GM10847 (cell line): ENCODE measurements around the gene APOH.

Experiments
- POLR2A ChIP-seq: IDR thresholded peaks from 2 replicates; pipeline ENCODE4 v1.6.1; 2011; ENCODE audit not compliant: insufficient read length; ENCODE audit errors: extremely low read depth

Gene APOH

DNA sequence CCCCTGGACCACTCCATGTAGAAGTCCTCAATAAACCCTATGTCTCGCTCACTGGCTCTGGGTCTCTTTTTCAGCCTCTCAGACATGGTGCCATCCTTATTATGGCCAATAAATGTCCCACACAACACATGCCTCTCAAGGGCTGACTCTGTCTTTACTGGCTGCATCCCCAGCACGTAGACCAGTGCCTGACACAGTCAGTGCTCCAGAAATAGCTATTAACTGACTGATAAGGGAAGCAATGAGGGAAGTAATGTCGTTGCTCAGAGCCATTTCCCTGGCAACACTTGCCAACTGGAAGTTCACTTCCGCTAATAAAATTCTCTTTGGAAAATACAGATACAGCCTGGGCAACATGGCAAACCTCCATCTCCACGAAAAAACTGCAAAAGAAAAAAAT is 19.1 kb upstream of the APOH start:
- no peak for TF ChIP-seq POLR2A

- TF ChIP-seq POLR2A: no peak
Observed at GRCh38 chr17:66241839-66242238, 12.6 kb upstream of the APOH start.

- no peak for TF ChIP-seq POLR2A
Observed at GRCh38 chr17:66240630-66241029, 11.4 kb upstream of the APOH start.

GRCh38 chr17:66240013-66240412 is 10.8 kb upstream of the APOH start:
- no peak for TF ChIP-seq POLR2A

- no peak for TF ChIP-seq POLR2A
Observed at GRCh38 chr17:66235377-66235994, 6.3 kb upstream of the APOH start.

DNA sequence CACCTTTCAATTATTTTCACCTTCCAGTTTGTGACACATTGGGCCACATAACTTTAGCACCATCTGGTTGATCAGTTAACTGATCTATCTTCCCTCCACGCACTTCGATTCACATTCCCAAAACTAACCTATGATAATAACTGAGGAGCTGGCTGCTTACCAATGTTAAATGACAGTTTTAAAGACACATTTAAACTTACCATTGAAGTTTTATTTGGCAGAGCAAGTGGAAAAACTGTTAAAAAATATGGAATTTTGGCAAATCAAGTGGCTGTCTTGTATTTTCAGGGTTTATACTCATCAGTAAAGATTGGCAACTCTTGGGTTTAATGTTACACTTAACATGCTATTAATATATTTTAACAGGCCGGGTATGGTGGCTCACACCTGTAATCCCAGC is 5.4 kb upstream of the APOH start:
- TF ChIP-seq POLR2A: no peak

- TF ChIP-seq POLR2A: no peak
Observed at GRCh38 chr17:66233023-66233753, 4.0 kb upstream of the APOH start.

GRCh38 chr17:66230922-66231591 is 1.8 kb upstream of the APOH start:
- no peak for TF ChIP-seq POLR2A

DNA sequence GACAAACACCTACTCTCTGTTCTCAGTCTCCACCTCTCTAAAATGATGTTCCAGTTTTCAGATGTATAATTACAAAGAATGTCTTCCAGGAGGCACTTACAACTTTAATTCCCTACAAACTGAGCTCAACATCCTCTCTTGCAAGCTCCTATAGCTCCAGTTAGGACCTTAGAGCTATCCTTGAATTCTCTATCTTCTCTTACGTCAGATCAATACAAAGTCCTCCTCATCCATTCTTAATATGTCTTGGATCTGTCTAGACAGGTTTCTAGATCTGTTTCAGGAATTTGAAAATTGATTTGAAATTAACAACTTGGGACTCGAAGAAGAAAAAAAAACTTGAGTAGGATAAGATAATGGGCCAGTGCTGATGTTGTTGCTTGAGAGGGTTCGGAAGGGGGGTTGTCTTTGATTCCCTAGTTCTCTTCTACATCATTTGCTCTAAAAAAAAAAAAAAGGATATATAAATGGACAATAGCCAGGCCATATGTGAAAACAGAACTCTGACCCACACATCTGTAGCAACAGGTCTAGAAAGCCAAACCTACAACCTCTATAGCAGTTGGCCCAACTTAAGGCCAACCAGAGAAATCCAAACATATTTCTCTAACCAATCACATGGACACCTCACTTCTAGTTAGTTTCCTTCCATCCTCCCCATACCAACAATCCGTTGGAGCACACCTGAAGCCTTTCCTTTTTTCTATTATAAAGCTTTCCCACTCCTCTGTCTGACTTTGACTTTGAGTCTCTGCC is 746 bp upstream of the APOH start:
- no peak for TF ChIP-seq POLR2A

DNA sequence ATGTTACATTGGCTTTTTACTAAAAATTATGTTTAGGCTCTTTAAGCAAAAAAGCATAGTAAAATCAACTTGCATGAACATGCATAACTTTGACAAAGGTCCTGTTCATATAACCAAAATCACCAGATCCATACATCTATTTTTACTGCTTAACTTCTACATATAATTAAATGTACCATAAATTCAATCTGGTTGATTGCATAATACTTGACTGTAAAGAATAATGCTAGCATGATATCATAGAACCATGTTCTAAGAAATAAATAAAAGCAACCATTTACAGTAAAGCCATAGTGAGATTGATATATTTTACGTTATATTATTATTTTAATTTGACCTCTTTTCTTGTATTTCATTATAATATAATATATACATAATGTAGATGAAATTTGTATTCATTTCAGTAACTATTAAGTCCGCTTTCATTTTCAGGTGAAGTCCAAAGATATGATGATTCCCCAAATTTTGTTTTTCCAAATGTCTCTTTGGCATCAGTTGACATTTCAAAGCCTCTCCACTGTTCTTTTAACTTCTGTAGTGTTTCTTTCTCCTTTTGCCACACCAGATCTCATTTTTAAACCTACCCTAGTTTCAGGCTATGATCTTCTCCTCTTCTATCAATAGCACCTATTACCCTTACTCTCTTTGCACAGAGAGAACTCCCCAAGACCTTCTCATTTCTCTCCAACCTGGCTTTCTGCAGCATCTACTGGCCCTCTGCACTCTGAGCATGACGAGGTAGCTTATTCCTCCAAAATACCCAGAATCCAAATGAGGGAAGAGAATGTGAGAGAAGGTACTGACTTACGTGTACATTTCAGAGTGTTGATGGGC is 1.8 kb downstream of the APOH start:
- no peak for TF ChIP-seq POLR2A

GRCh38 chr17:66222798-66223350 is 6.3 kb downstream of the APOH start:
- no peak for TF ChIP-seq POLR2A

GRCh38 chr17:66221755-66222530 is 7.3 kb downstream of the APOH start:
- no peak for TF ChIP-seq POLR2A

GRCh38 chr17:66221343-66221742 is 7.9 kb downstream of the APOH start:
- no peak for TF ChIP-seq POLR2A

DNA sequence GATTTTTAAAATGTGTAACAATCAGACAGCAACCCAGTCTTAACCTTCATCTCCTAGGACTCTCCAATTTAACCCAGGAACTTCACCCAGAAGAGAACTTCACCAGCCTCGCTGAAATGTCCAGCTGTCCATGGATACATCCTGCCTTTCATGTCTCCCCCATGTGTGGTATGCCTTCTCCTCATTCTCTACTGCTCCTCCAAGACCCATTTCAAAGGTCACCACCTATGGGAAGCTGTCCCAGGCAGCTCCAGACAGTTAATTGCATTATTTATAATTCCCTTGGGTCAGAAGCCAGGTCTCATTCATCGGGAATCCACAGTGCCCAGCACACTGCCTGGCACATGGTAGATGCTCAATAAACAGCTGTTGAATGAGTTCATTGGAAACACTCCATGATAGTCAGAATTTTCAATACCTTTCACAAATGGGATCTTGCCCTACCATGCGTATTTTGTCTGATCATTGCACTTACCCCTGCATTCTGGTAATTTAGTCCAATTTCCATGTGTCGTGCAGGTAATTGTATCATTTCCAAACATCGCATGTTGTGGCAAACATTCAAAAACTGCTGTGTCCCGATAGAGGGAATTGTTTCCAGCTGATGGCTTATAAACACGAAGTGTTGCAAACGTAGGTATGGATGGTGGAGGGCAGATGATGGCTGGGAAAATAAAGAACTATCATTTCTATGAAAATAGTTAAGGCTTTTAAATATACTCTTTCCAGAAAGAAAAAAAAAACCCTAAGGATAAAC is 9.0 kb downstream of the APOH start:
- TF ChIP-seq POLR2A: no peak

DNA sequence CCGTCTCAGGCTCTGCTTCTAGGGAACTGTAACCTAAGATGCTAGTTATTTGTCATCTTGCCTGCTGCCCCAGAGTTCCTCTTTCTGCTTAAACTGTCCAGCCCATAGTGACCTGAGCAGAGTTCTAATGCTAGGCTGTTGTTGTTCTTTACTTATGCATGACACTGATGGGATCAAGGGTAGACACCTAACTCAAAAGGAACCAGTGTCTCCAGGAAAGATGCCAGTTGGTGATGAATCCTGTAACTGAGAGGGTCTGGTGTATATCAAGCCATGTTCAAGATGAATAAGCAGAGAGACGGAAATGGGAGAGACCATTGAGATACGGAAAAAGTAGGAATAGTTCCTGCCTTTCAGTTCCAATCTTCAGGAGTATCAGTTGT is 13.7 kb downstream of the APOH start:
- TF ChIP-seq POLR2A: no peak
